HG02981 (cell line): ENCODE measurements around the gene OR7C2.

ENCODE experiments used
- ATAC-seq: cut with Tn5 transposase; IDR thresholded peaks from one replicate; pipeline ENCODE4 v1.9.1; 2021; ENCODE audit warnings: mild to moderate bottlenecking, moderate library complexity; ENCODE audit not compliant: unreplicated experiment

The OR7C2 gene

GRCh38 chr19:14978161-14978776 is 37.0 kb downstream of the OR7C2 start:
- ATAC-seq = no peak

- no peak for ATAC-seq
Measured at GRCh38 chr19:14979476-14980255, 38.4 kb downstream of the OR7C2 start, which contains the start of gene SLC1A6. SLC1A6 (minus strand) TSS chr19:14979864; CDS start chr19:14972910, 6,954 bp downstream.

GRCh38 chr19:14985133-14985532 is 43.8 kb downstream of the OR7C2 start:
- no peak for ATAC-seq
